Astrocyte (in vitro differentiated cells and primary cell): ENCODE results near the gene AGL. TPM values are rescaled to one million over a fixed set of nuclear protein-coding genes. Genes with fewer than 3 reads are reported as not detected.

Source experiments
- DNase-seq: peaks from one replicate; pipeline ENCODE4 v3.0.0-alpha.2; 2010; ENCODE audit warnings: low read depth
- FAIRE-seq: peaks from 2 replicates; lab custom pipeline; 2011; peaks lifted over from hg19 to GRCh38; lab: Jason Lieb, UNC
- H2AFZ ChIP-seq: 2 replicates; pipeline ENCODE4 v1.6.0; 2012; ENCODE audit warnings: low read depth, low read length, inconsistent platforms
- H3K27ac ChIP-seq: 2 replicates; pipeline ENCODE4 v1.5.1; 2011; ENCODE audit warnings: low read depth, low read length, inconsistent platforms
- H3K27me3 ChIP-seq: 2 replicates; pipeline ENCODE4 v1.6.0; 2011; ENCODE audit warnings: low read length, inconsistent platforms; ENCODE audit not compliant: insufficient read depth
- H3K36me3 ChIP-seq: 2 replicates; pipeline ENCODE4 v1.5.1; 2011; ENCODE audit warnings: low read length, inconsistent platforms; ENCODE audit not compliant: insufficient read depth
- H3K4me1 ChIP-seq: 2 replicates; pipeline ENCODE4 v1.5.1; 2011; ENCODE audit warnings: low read length, inconsistent platforms; ENCODE audit not compliant: insufficient read depth
- H3K4me2 ChIP-seq: 2 replicates; pipeline ENCODE4 v1.6.0; 2012; ENCODE audit warnings: low read length, inconsistent platforms
- H3K4me3 ChIP-seq: 2 replicates; pipeline ENCODE4 v1.5.1; 2011; ENCODE audit warnings: low read depth, mild to moderate bottlenecking, low read length, inconsistent platforms; ENCODE audit not compliant: insufficient read depth
- H3K79me2 ChIP-seq: 2 replicates; pipeline ENCODE4 v1.6.0; 2012; ENCODE audit warnings: mild to moderate bottlenecking, low read length, inconsistent platforms; ENCODE audit not compliant: insufficient read depth
- H3K9ac ChIP-seq: 2 replicates; pipeline ENCODE4 v1.6.0; 2012; ENCODE audit warnings: mild to moderate bottlenecking, low read length, inconsistent platforms
- H3K9me3 ChIP-seq: 2 replicates; pipeline ENCODE4 v1.5.1; 2012; ENCODE audit warnings: low read depth, mild to moderate bottlenecking, low read length, inconsistent platforms; ENCODE audit not compliant: insufficient read depth
- H4K20me1 ChIP-seq: 2 replicates; pipeline ENCODE4 v1.6.0; 2012; ENCODE audit warnings: low read length, inconsistent platforms; ENCODE audit not compliant: insufficient read depth
- H3K27ac Mint-ChIP-seq: one replicate; pipeline ENCODE4 v1.8.0; 2021; ENCODE audit warnings: mild to moderate bottlenecking, mixed read lengths; ENCODE audit not compliant: unreplicated experiment
- H3K27me3 Mint-ChIP-seq: one replicate; pipeline ENCODE4 v1.8.0; 2021; ENCODE audit warnings: low read depth, mixed read lengths; ENCODE audit not compliant: unreplicated experiment
- H3K36me3 Mint-ChIP-seq: one replicate; pipeline ENCODE4 v1.8.0; 2021; ENCODE audit warnings: low read depth, mixed read lengths; ENCODE audit not compliant: unreplicated experiment
- H3K4me1 Mint-ChIP-seq: one replicate; pipeline ENCODE4 v1.8.0; 2021; ENCODE audit warnings: low read depth, mixed read lengths; ENCODE audit not compliant: unreplicated experiment
- H3K4me3 Mint-ChIP-seq: one replicate; pipeline ENCODE4 v1.8.0; 2021; ENCODE audit warnings: mild to moderate bottlenecking, moderate library complexity, mixed read lengths; ENCODE audit not compliant: unreplicated experiment
- H3K9me3 Mint-ChIP-seq: one replicate; pipeline ENCODE4 v1.8.0; 2021; ENCODE audit warnings: mild to moderate bottlenecking, mixed read lengths; ENCODE audit not compliant: unreplicated experiment
- CTCF ChIP-seq: IDR thresholded peaks from 2 replicates; pipeline ENCODE4 v1.5.1; 2011; ENCODE audit warnings: low read depth, mild to moderate bottlenecking, inconsistent platforms, low read length, moderate library complexity; ENCODE audit not compliant: insufficient read depth
- EZH2 ChIP-seq: IDR thresholded peaks from 2 replicates; pipeline ENCODE4 v1.6.1; 2012; ENCODE audit warnings: mild to moderate bottlenecking, low read length, inconsistent platforms; ENCODE audit not compliant: insufficient read depth
- total RNA-seq: library from RNA; stranded (reverse); gene quantifications from 2 replicates; pipeline ENCODE4 v1.2.1, GENCODE V29; 2021

The AGL gene
- total RNA-seq, 1 donor from 2014 or later: 11.7 TPM

GRCh38 chr1:99965646-99966375, 115.7 kb downstream of the AGL start:
- Histone ChIP-seq H3K4me3 (no peak overlapping the region), H4K20me1 (no peaks in the 10 kb centered on the region), H3K9me3 (no peaks in the 10 kb centered on the region), H3K27ac (no peak overlapping the region), H3K4me2 (no peak overlapping the region), H3K4me1 (no peaks in the 10 kb centered on the region), H3K27me3 (no peaks in the 10 kb centered on the region), H3K9ac (no peak overlapping the region), H3K36me3 (no peaks in the 10 kb centered on the region), H2AFZ (no peak overlapping the region), H3K79me2 (peaks cover 7% of the 10 kb centered on the region)
- no peak overlapping the region for H3K27ac Mint-ChIP-seq
- H3K4me3 Mint-ChIP-seq: no peak overlapping the region
- no peak for DNase-seq
- TF ChIP-seq EZH2: no peak
- TF ChIP-seq CTCF: no peak
- peaks cover 6% of the 10 kb centered on the region for H3K4me1 Mint-ChIP-seq
- H3K36me3 Mint-ChIP-seq: no peaks in the 10 kb centered on the region
- no peaks in the 10 kb centered on the region for H3K27me3 Mint-ChIP-seq
- no peaks in the 10 kb centered on the region for H3K9me3 Mint-ChIP-seq
- FAIRE-seq: no peak

- Histone ChIP-seq H3K9me3 (no peaks in the 10 kb centered on the region), H3K36me3 (no peaks in the 10 kb centered on the region), H3K79me2 (peaks cover 27% of the 10 kb centered on the region), H3K27ac (no peak overlapping the region), H2AFZ (no peak overlapping the region), H3K4me1 (no peaks in the 10 kb centered on the region), H3K4me3 (no peak overlapping the region), H3K4me2 (no peak overlapping the region), H4K20me1 (no peaks in the 10 kb centered on the region), H3K9ac (no peak overlapping the region), H3K27me3 (no peaks in the 10 kb centered on the region)
- TF ChIP-seq CTCF (no peak), EZH2 (no peak)
- Mint-ChIP-seq H3K36me3 (no peaks in the 10 kb centered on the region), H3K9me3 (no peaks in the 10 kb centered on the region), H3K4me3 (no peak overlapping the region), H3K4me1 (peaks cover 4% of the 10 kb centered on the region), H3K27ac (no peak overlapping the region), H3K27me3 (no peaks in the 10 kb centered on the region)
- FAIRE-seq (no peak), DNase-seq (no peak)
Observed at GRCh38 chr1:99968214-99968613, 118.1 kb downstream of the AGL start.

- Histone ChIP-seq H3K4me3 (peak overlapping the region; percentile 86), H3K79me2 (peaks cover 33% of the 10 kb centered on the region), H3K4me1 (no peaks in the 10 kb centered on the region), H3K27ac (peak overlapping the region; percentile 43), H3K36me3 (no peaks in the 10 kb centered on the region), H3K9me3 (no peaks in the 10 kb centered on the region), H3K9ac (peak overlapping the region; percentile 87), H2AFZ (peak overlapping the region; percentile 99), H3K27me3 (no peaks in the 10 kb centered on the region), H4K20me1 (no peaks in the 10 kb centered on the region), H3K4me2 (peak overlapping the region; percentile 94)
- no peaks in the 10 kb centered on the region for H3K27me3 Mint-ChIP-seq
- peak overlapping the region; percentile 100 for H3K4me3 Mint-ChIP-seq
- no peak for DNase-seq
- no peaks in the 10 kb centered on the region for H3K36me3 Mint-ChIP-seq
- H3K4me1 Mint-ChIP-seq: peaks cover 2% of the 10 kb centered on the region
- no peaks in the 10 kb centered on the region for H3K9me3 Mint-ChIP-seq
- H3K27ac Mint-ChIP-seq: peak overlapping the region; percentile 0
- no peak for FAIRE-seq
- no peak for TF ChIP-seq CTCF
- no peak for TF ChIP-seq EZH2
Observed at GRCh38 chr1:99969260-99969728, 119.1 kb downstream of the AGL start.
